Spleen (tissue), 7 donors: ENCODE measurements around the gene CABLES1.

ENCODE experiments used
- POLR2A ChIP-seq, 3 donors: fragments of 450-650 bp; IDR thresholded peaks; one replicate each; pipeline ENCODE4 v1.5.1; 2017; ENCODE audit warnings: antibody characterized with exemption in 3 of 3, mild to moderate bottlenecking in 1 of 3
- TF ChIP-seq, protein P1 (sequence below), 11 experiments: fragments of 200-600 bp in 7 of 11; fragments of 450-650 bp in 4 of 11; sonication (generic) in 4 of 11; IDR thresholded peaks in 8 of 11; conservative IDR thresholded peaks in 3 of 11; 1 replicate in 7 of 11; 2 replicates in 4 of 11; pipeline versions ENCODE4 v1.4.0 to v1.8.0; 2016 to 2021; ENCODE audit warnings: antibody characterized with exemption in 11 of 11, inconsistent platforms in 4 of 11, mild to moderate bottlenecking in 1 of 11
- donor health status: DM: no; HTN: no; CAD: no; lungs with moderate emphysema.
- donor health status: DM: no; HTN: no; CAD: no.
- donor health status: DM: no; HTN: no; CAD: no.

DNA sequence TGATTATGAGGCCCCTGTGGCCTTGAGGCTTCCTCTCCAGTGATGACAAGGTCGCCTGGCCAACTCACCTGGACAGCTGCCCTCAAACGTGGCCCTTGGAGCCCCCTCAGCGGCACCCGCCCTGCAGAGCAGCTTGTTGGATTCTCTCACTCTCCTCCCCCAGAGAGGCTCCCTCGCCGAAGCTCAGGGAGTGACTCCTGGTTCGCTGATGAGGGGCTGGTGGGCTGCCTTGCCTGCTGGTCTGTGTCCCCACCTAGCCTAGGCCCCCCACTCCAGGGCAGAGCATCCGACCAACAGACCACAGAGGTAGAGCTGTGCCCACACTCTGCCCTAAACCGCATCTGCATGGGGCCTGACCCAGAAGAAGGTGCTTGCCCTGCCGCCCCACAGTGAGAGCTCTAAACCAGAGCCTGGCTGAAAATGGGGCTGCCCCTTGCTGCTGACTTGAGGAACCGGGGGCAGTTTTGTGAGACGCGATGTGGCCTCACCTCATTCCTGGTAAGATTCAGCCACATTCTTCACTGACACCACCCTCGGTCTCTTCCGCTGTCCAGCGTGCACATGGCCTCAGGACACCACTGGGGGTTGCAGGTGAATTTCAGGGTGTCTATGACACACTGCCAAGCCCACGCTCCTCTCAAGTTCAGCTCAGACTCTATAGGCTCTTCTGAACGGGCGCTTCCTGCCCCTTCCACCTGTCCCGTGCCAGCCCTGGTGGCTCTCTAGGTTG lies 131.6 kb downstream of the CABLES1 start:
- TF ChIP-seq, protein P1, sequence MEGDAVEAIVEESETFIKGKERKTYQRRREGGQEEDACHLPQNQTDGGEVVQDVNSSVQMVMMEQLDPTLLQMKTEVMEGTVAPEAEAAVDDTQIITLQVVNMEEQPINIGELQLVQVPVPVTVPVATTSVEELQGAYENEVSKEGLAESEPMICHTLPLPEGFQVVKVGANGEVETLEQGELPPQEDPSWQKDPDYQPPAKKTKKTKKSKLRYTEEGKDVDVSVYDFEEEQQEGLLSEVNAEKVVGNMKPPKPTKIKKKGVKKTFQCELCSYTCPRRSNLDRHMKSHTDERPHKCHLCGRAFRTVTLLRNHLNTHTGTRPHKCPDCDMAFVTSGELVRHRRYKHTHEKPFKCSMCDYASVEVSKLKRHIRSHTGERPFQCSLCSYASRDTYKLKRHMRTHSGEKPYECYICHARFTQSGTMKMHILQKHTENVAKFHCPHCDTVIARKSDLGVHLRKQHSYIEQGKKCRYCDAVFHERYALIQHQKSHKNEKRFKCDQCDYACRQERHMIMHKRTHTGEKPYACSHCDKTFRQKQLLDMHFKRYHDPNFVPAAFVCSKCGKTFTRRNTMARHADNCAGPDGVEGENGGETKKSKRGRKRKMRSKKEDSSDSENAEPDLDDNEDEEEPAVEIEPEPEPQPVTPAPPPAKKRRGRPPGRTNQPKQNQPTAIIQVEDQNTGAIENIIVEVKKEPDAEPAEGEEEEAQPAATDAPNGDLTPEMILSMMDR (IDR thresholded peaks at IDR 0.05 in 8 of 11, conservative IDR thresholded peaks at IDR 0.05 in 3 of 11) = no peak
- no peak for TF ChIP-seq POLR2A (IDR thresholded peaks at IDR 0.05)
